Measurements from ENCODE around the gene NDST1.

NDST1 gene

DNA sequence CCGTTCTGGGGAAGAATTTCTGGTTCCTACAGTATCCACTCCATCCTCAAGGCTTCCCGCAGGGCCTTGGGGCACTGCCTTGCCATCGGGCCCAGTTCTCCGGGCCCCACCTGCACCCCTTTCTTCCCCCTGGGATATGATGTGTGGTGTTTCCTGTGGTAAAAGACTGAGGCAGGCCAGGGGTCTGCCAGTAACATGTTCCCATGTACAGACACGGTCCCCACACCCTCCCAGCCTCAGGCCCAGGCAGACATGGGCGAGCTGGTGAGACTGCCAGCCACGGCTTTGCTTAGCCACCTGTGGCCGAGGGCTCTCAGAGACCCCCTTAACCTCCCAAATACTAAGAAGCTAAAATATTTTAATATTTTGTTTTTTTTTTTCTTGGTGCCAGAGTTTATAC is 46.0 kb downstream of the NDST1 start:
- ATAC-seq, result no peak
- Mint-ChIP-seq H3K27me3 (no peaks in the 10 kb centered on the region), H3K27ac (no peak overlapping the region), H3K36me3 (peaks cover 24% of the 10 kb centered on the region), H3K9me3 (no peaks in the 10 kb centered on the region), H3K4me3 (no peak overlapping the region), H3K4me1 (peaks cover 8% of the 10 kb centered on the region)

DNA sequence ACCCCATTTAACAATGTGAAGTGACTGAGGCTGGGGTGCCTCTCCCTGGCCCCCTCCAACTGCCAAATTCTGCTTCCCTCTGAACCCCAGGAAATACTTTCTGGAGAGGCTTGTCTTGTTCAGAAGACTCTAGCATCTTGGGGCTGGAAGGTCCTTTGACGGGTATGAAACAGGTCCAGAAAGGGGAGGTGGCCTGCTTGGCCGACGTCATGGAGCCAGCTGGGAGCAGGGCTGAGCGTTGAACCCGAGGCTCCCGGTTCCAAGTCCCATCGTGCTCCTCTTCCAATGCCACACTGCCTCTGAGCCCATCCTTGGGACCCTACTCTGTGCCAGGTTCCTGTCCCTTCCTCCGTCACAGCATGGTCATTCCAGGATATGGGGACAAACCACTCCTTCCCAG is 46.9 kb downstream of the NDST1 start:
- no peak overlapping the region for H3K27ac Mint-ChIP-seq
- no peak overlapping the region for H3K4me3 Mint-ChIP-seq
- H3K36me3 Mint-ChIP-seq, result peaks cover 15% of the 10 kb centered on the region
- no peaks in the 10 kb centered on the region for H3K9me3 Mint-ChIP-seq
- H3K4me1 Mint-ChIP-seq, result peaks cover 8% of the 10 kb centered on the region
- ATAC-seq, result no peak
- H3K27me3 Mint-ChIP-seq, result no peaks in the 10 kb centered on the region

DNA sequence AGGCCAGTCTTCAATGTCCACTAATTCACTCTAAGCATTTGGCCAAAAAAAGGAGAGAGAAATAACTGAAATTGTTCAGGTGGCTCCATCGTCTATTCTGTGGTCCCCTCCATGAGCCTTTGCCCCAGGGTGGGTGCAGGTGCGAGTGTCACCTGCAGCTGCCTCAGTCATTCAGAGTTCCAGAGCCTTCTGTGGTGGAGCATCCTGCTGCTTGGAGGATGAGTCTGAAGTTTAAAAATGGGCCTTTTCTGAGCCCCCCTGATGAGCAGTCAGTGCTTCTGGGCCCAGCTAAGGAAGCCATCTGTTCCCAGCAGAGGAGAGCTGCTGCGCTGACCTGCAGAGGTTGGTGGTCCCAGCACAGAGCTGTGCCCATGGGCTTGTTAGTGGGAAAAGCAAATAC is 48.2 kb downstream of the NDST1 start:
- Mint-ChIP-seq H3K9me3 (no peaks in the 10 kb centered on the region), H3K27ac (no peak overlapping the region), H3K27me3 (no peaks in the 10 kb centered on the region), H3K4me3 (no peak overlapping the region), H3K36me3 (peaks cover 10% of the 10 kb centered on the region), H3K4me1 (peaks cover 8% of the 10 kb centered on the region)
- no peak for ATAC-seq

DNA sequence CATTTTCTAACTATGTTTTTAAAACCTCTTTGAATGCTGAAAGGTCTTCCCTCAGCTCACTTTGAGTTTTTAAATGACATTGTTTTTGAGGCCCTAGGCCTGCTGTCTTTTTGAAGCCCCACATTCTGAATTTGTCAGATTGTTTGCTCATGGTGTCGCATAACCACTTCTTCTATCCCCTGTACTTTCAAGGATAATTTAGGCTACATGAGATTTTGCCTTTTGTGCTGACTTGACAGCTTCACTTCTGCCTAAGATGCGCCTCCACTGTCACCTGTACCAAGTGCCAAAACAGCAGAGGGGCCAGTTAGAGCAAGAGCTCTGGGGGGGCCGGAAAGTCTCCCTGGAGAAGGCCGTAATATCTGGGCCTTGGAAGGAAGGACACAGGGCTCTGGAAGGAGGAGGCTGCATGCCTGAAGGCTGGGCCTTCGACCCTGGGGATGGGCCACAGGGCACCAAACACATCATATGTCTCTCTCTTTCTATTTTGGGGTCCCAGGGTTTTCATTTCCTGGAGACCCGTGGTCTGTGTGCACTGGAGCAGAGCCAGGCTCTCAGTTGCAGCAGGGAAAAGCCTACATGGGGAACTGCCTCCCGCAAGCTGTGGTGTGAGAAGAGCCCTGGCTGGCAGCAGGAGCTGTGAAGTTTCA is 49.1 kb downstream of the NDST1 start:
- Mint-ChIP-seq H3K4me1 (peaks cover 8% of the 10 kb centered on the region), H3K27ac (no peak overlapping the region), H3K4me3 (no peak overlapping the region), H3K9me3 (no peaks in the 10 kb centered on the region), H3K27me3 (no peaks in the 10 kb centered on the region), H3K36me3 (peaks cover 5% of the 10 kb centered on the region)
- no peak for ATAC-seq

DNA sequence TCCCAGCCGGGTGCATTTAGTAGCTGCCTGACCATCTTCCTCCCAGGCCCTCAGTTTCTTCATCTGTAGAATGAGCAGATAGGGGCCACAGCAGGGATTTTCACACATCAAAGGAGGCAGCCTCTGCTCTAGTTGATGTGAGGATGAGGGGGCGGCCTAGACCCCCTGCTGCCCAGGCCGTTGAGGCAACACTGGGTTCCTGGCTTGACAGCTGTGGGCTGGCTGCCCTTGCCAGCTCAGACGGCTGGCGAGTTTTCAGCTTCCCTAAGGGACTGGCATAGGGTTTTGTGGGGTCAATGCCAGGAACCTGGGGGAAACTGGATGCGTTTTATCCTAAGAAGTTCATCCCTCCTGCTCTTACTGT is 49.6 kb downstream of the NDST1 start:
- peaks cover 8% of the 10 kb centered on the region for H3K4me1 Mint-ChIP-seq
- no peak overlapping the region for H3K27ac Mint-ChIP-seq
- no peaks in the 10 kb centered on the region for H3K9me3 Mint-ChIP-seq
- peaks cover 5% of the 10 kb centered on the region for H3K36me3 Mint-ChIP-seq
- no peak for ATAC-seq
- H3K27me3 Mint-ChIP-seq, result no peaks in the 10 kb centered on the region
- H3K4me3 Mint-ChIP-seq, result no peak overlapping the region

DNA sequence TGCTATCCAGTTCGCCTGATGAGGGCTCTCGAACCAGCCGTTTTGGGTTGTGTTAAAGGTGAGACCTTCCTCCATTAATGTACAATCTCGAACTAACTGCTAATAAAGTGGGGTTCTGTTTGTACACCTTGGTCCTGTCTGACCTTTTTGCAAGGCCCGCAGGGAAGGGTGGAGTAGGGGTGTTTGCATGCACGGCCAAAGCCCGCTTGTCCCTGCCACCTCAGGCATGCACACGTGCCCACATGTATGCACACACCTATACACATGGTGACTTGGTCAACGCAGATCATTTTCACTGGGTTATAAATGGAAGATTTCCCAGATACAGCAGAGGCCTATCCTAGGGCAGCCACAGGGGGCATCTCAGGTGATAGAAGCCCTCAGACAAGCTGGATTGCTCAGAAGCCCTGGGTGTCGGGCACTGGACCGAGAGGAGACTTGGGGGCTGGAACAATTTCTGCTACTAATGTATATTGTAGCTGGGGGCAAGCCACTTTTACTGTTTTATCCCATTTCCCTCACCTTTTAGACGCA is 50.2 kb downstream of the NDST1 start:
- Mint-ChIP-seq H3K36me3 (peaks cover 5% of the 10 kb centered on the region), H3K27me3 (no peaks in the 10 kb centered on the region), H3K4me1 (peaks cover 8% of the 10 kb centered on the region), H3K9me3 (no peaks in the 10 kb centered on the region), H3K4me3 (no peak overlapping the region), H3K27ac (no peak overlapping the region)
- no peak for ATAC-seq

DNA sequence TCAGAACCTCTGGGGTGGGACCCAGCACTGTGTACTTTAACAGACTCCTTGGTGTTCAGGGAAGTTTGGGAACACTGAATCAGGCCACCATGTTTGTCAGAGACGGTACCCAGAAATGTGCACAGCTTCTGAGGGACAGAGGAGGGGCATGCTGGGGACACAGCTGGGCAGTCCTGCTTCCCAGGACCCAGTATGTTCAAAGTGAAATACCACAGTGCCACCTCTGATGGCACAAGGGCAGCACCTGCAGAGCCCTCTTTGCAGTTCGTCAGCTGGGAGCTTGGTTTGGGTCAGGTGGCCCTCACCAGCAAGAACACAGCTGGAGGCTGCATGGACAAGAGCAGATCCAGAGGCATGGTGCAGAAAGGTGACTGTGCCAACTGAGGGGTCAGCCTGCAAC is 51.2 kb downstream of the NDST1 start:
- Mint-ChIP-seq H3K4me3 (no peak overlapping the region), H3K9me3 (no peaks in the 10 kb centered on the region), H3K36me3 (peaks cover 5% of the 10 kb centered on the region), H3K4me1 (peaks cover 8% of the 10 kb centered on the region), H3K27ac (no peak overlapping the region), H3K27me3 (no peaks in the 10 kb centered on the region)
- no peak for ATAC-seq

DNA sequence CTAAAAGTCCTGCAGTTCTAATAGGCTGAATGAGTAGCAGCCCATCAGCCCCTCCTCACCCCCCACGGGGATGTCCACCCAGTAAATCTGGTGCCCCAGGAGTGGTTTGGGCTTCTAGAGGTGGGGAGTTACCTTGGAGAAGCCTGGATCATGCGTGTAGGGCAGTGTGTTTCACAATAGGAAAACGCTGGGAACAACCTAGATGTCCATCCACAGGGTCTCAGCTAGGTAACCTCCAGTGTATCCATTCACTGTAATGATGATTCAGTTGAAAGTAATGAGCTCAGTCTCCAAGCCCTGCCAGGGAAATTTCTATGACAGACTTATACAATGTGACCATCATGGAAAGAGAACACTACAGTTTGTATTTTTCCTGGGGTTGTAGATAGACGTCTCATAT is 51.8 kb downstream of the NDST1 start:
- H3K27me3 Mint-ChIP-seq, result no peaks in the 10 kb centered on the region
- H3K36me3 Mint-ChIP-seq, result peaks cover 5% of the 10 kb centered on the region
- H3K9me3 Mint-ChIP-seq, result no peaks in the 10 kb centered on the region
- no peak overlapping the region for H3K27ac Mint-ChIP-seq
- no peak for ATAC-seq
- H3K4me3 Mint-ChIP-seq, result no peak overlapping the region
- peaks cover 8% of the 10 kb centered on the region for H3K4me1 Mint-ChIP-seq

DNA sequence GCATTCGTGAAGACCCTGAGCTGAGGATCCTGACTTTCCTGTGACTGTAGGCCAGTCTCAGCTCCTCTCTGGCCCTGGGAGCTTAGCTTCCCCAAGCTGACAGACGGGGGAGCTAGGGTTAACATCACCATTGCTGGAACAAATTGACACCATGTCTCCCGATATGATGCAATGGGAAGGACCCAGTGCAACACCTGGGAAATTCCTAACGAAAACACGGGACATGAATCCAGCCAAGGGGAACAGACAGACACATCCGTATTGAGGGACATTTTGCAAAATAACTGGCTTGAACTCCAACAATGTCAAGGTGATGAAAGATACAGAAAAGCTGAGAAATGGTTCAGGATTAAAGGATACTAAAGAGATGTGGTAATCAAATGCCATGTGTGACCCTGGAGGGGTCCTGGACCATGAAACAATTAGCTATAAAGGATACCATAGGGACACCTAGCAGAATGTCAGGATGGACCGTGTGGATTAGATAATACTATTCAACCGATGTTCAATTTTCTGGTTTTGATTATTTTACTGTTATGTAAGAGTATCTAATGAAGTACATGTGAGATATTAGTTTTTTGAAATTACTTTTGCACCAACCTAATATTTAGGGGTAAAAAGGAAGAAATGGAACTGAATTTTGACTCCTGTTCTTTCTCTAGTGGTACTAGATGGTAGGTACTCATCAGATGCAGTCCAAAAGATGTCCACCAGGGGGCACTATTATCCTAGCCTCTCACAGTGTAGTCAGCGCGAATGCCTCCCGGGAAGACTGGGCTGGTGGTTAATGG is 52.7 kb downstream of the NDST1 start:
- peaks cover 8% of the 10 kb centered on the region for H3K4me1 Mint-ChIP-seq

DNA sequence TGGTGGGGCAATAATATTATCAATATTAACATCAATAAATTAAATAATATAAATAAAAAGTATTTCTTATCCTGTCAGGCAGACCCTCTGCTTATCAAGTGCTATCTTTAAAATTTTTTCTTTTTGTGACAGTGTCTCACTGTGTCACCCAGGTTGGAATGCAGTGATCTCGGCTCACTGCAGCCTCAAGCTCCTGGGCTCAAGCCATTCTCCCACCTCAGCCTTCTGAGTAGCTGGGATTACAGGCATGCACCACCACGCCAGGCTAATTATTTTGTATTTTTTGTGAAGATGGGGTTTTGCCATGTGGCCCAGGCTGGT is 53.2 kb downstream of the NDST1 start:
- Mint-ChIP-seq H3K27ac (no peak overlapping the region), H3K4me1 (peaks cover 8% of the 10 kb centered on the region), H3K27me3 (no peaks in the 10 kb centered on the region), H3K4me3 (no peak overlapping the region), H3K9me3 (no peaks in the 10 kb centered on the region), H3K36me3 (peaks cover 5% of the 10 kb centered on the region)
- no peak for ATAC-seq

More for the DNA sequence above, 52.7 kb downstream of the NDST1 start:
- Mint-ChIP-seq H3K9me3 (no peaks in the 10 kb centered on the region), H3K4me3 (no peak overlapping the region), H3K27ac (no peak overlapping the region), H3K36me3 (peaks cover 5% of the 10 kb centered on the region), H3K27me3 (no peaks in the 10 kb centered on the region)
- peak; percentile 85 for ATAC-seq

DNA sequence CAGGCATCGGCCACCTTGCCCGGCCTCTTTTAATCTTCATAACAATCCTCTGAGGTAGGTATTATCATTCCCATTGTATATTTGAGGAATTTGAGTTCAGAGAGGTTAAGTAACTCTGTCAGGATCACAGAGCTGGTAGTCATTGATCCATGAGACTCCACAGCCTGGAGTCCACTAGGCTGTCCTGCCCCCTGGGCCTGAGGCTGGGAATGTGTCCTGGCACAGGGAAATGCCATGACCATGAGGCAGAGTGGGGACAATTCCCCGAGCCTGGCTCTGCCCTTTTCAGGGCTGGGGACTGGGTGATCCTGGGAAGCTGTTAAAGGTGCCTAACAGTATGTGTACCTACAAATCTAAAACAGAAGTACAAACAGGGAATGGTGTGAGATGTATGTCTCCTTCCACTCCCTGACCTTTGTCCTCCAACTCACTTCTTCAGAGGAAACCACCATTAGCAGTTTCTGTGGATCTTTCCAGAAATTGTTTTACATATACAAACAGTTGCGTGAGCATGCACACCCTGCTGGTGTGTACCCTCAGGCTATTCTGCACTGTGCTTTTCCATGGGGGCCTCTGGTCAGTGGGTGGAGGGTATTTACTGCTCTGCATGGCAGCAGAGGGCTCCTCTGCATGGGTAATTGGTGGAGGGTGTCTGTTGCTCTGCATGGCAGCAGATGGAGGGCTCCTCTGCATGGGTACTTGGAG is 53.8 kb downstream of the NDST1 start:
- no peak overlapping the region for H3K4me3 Mint-ChIP-seq
- no peaks in the 10 kb centered on the region for H3K9me3 Mint-ChIP-seq
- no peak for ATAC-seq
- H3K4me1 Mint-ChIP-seq, result peaks cover 8% of the 10 kb centered on the region
- no peaks in the 10 kb centered on the region for H3K27me3 Mint-ChIP-seq
- peaks cover 2% of the 10 kb centered on the region for H3K36me3 Mint-ChIP-seq
- no peak overlapping the region for H3K27ac Mint-ChIP-seq

DNA sequence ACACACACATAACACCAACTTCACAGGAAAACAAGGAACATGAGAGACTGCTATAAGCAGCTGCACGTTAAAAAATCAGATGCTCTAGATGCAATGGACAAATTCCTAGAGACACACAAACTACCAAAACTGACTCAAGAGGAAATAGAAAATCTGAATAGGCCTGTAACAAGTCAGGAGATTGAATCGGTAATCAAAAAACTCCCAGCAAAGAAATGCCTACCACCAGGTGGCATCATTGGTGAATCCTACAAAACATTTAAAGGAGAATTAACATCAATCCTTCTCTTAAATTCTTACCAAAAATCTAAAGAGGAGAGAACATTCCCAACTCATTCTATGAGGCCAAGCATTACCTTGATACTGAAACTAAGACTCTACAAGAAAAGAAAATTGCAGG is 54.9 kb downstream of the NDST1 start:
- H3K4me1 Mint-ChIP-seq, result no peaks in the 10 kb centered on the region
- H3K9me3 Mint-ChIP-seq, result no peaks in the 10 kb centered on the region
- H3K27ac Mint-ChIP-seq, result no peak overlapping the region
- no peak for ATAC-seq
- H3K27me3 Mint-ChIP-seq, result no peaks in the 10 kb centered on the region
- H3K36me3 Mint-ChIP-seq, result no peaks in the 10 kb centered on the region
- H3K4me3 Mint-ChIP-seq, result no peak overlapping the region

DNA sequence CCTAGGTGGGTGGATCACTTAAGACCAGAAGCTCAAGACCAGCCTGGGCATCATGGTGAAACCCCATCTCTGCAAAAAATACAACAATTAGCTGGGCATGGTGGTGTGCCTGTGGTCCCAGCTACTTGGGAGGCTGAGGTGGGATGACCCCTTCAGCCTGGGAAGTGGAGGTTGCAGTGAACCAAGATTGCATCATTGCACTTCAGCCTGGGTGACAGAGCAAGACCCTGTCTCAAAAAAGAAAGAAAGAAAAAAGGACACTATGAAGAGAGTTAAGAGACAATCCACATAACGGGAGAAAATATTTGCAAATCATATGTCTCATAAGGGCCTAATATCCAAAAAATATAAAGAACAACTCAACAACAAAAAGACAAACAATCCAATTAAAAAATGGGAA is 57.9 kb downstream of the NDST1 start:
- no peak for ATAC-seq
- Mint-ChIP-seq H3K9me3 (no peaks in the 10 kb centered on the region), H3K4me3 (no peak overlapping the region), H3K27ac (no peak overlapping the region), H3K4me1 (no peaks in the 10 kb centered on the region), H3K36me3 (no peaks in the 10 kb centered on the region), H3K27me3 (no peaks in the 10 kb centered on the region)

DNA sequence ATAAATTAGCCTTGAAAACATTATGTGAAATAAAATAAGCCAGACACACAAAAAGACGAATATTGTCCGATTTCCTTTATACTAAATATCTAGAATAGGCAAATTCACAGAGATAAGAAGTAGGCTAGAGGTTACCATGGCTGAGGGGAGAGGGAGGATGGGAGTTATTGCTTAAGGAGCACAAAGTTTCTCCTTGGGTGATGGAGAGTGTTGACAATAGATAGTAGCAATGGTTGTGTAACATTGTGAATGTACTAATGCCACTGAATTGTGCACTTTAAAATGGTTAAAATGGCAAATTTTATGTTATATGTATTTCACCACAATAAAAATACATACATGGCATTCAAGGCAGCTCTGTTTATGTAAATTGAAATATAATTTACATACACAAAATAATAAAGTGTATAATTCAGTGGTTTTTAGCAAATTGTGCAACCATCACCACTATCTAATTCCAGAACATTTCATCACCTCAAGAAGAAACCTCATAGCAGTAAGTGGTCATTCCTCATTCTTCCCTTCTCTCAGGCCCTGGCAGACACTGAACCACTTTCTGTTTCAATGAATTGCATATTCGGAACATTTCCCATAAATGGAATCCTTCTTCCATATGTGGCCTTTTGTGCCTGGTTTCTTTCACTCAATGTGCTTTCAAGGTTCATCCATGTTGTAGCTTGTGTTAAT is 59.2 kb downstream of the NDST1 start:
- Mint-ChIP-seq H3K4me1 (no peaks in the 10 kb centered on the region), H3K27ac (no peak overlapping the region), H3K4me3 (no peak overlapping the region), H3K27me3 (no peaks in the 10 kb centered on the region), H3K36me3 (no peaks in the 10 kb centered on the region), H3K9me3 (no peaks in the 10 kb centered on the region)
- ATAC-seq, result no peak

DNA sequence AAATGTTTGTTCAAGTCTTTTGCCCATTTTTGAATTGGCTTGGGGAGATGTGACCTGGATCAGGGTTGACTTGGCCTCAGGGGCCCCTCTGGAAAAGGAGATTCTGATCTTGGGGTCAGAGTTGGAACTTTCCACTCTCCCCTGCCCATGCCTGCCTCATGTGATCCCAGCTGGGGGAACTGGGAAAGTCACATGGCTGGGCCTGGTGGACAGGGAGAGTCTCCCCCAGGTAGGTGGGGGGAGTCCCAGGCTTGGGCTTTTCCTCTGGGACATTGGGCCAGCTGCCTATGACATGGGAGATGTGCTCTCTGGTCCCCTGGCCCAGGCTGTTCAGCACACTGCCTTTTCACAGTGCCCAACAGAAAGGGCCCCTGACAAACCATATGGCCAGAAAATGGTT is 60.7 kb downstream of the NDST1 start:
- Mint-ChIP-seq H3K4me1 (no peaks in the 10 kb centered on the region), H3K27ac (no peak overlapping the region), H3K4me3 (no peak overlapping the region), H3K27me3 (no peaks in the 10 kb centered on the region), H3K36me3 (no peaks in the 10 kb centered on the region), H3K9me3 (no peaks in the 10 kb centered on the region)
- no peak for ATAC-seq

All from stimulated activated memory B cell treated with anti-CD40 and anti-IgM and Interleukin-4, amounts not matched to agents 10 μg/mL and 1 μg/mL and 100 μg/mL, for 72 hours (primary cell).